HUES6 (cell line): ENCODE results near the gene HCN2.

Experiments
- H3K27ac ChIP-seq: 2 replicates; pipeline ENCODE4 v1.7.0; 2013; ENCODE audit warnings: low read depth, mild to moderate bottlenecking, low read length, inconsistent platforms
- H3K27me3 ChIP-seq: 2 replicates; pipeline ENCODE4 v1.6.1; 2013; ENCODE audit warnings: low read length; ENCODE audit not compliant: control insufficient read depth, insufficient read depth
- H3K36me3 ChIP-seq: 2 replicates; pipeline ENCODE4 v1.6.1; 2013; ENCODE audit warnings: low read length; ENCODE audit not compliant: control insufficient read depth, insufficient read depth
- H3K4me1 ChIP-seq: 2 replicates; pipeline ENCODE4 v1.6.1; 2013; ENCODE audit warnings: low read length; ENCODE audit not compliant: control insufficient read depth, insufficient read depth
- H3K4me3 ChIP-seq: 2 replicates; pipeline ENCODE4 v1.5.1; 2013; ENCODE audit warnings: low read depth, low read length
- H3K9ac ChIP-seq: one replicate; pipeline ENCODE4 v1.6.1; 2013; ENCODE audit warnings: mild to moderate bottlenecking, low read length
- H3K9me3 ChIP-seq: 2 replicates; pipeline ENCODE4 v1.6.1; 2013; ENCODE audit warnings: low read depth, low read length; ENCODE audit not compliant: control insufficient read depth, insufficient read depth

The HCN2 gene

GRCh38 chr19:572140-572742 is 17.4 kb upstream of the HCN2 start, which contains the start of gene BSG:
Gene BSG, plus strand, starts transcription at chr19:572596. Its CDS starts 39 bp downstream, at chr19:572635.
- H3K4me1 ChIP-seq, result peaks cover 21% of the 10 kb centered on the region
- H3K27me3 ChIP-seq, result no peaks in the 10 kb centered on the region

GRCh38 chr19:572743-573518 is 16.8 kb upstream of the HCN2 start:
- Histone ChIP-seq H3K27me3 (no peaks in the 10 kb centered on the region), H3K9me3 (peaks cover 4% of the 10 kb centered on the region; the same call in 1 of the 2 replicates), H3K4me3 (peak overlapping the region; percentile 100), H3K9ac (peak overlapping the region; percentile 91), H3K36me3 (peaks cover 17% of the 10 kb centered on the region), H3K27ac (peak overlapping the region; percentile 96), H3K4me1 (peaks cover 21% of the 10 kb centered on the region)

More at GRCh38 chr19:572140-572742, 17.4 kb upstream of the HCN2 start, which contains the start of gene BSG:
- H3K36me3 ChIP-seq, result peaks cover 10% of the 10 kb centered on the region
- peaks cover 4% of the 10 kb centered on the region; the same call in 1 of the 2 replicates for H3K9me3 ChIP-seq
- peak within 1 kb of the TSS; percentile 100 for H3K4me3 ChIP-seq
- H3K27ac ChIP-seq, result peak within 1 kb of the TSS; percentile 96
- H3K9ac ChIP-seq, result peak within 1 kb of the TSS; percentile 91

GRCh38 chr19:573519-573825 is 16.2 kb upstream of the HCN2 start:
- peak overlapping the region; percentile 96 for H3K27ac ChIP-seq
- peaks cover 22% of the 10 kb centered on the region for H3K36me3 ChIP-seq
- H3K4me3 ChIP-seq, result peak overlapping the region; percentile 100
- no peaks in the 10 kb centered on the region for H3K27me3 ChIP-seq
- peaks cover 21% of the 10 kb centered on the region for H3K4me1 ChIP-seq
- peaks cover 4% of the 10 kb centered on the region; the same call in 1 of the 2 replicates for H3K9me3 ChIP-seq
- H3K9ac ChIP-seq, result peak overlapping the region; percentile 91

- no peaks in the 10 kb centered on the region for H3K27me3 ChIP-seq
- peak overlapping the region; percentile 54 for H3K9ac ChIP-seq
- peak overlapping the region; percentile 46; the same call in 1 of the 2 replicates for H3K27ac ChIP-seq
- peak overlapping the region; percentile 56 for H3K4me3 ChIP-seq
- peaks cover under 1% of the 10 kb centered on the region; the same call in 1 of the 2 replicates for H3K9me3 ChIP-seq
- peaks cover 21% of the 10 kb centered on the region for H3K4me1 ChIP-seq
- peaks cover 33% of the 10 kb centered on the region for H3K36me3 ChIP-seq
These were observed 14.8 kb upstream of the HCN2 start for GRCh38 chr19:574658-575526.

- Histone ChIP-seq H3K4me3 (peak overlapping the region; percentile 56; the same call in 1 of the 2 replicates), H3K36me3 (peaks cover 40% of the 10 kb centered on the region)
These were observed 13.9 kb upstream of the HCN2 start for GRCh38 chr19:575527-576506.

GRCh38 chr19:576768-577438 is 12.8 kb upstream of the HCN2 start:
- Histone ChIP-seq H3K4me1 (peaks cover 21% of the 10 kb centered on the region), H3K9me3 (no peaks in the 10 kb centered on the region), H3K27me3 (no peaks in the 10 kb centered on the region), H3K27ac (no peak overlapping the region), H3K4me3 (no peak overlapping the region), H3K36me3 (peaks cover 49% of the 10 kb centered on the region), H3K9ac (no peak overlapping the region)

More at GRCh38 chr19:575527-576506, 13.9 kb upstream of the HCN2 start:
- no peaks in the 10 kb centered on the region for H3K27me3 ChIP-seq
- H3K4me1 ChIP-seq, result peaks cover 21% of the 10 kb centered on the region
- no peak overlapping the region for H3K9ac ChIP-seq
- no peak overlapping the region for H3K27ac ChIP-seq
- no peaks in the 10 kb centered on the region for H3K9me3 ChIP-seq

- Histone ChIP-seq H3K9ac (no peak overlapping the region), H3K9me3 (no peaks in the 10 kb centered on the region), H3K27ac (no peak overlapping the region), H3K4me1 (peaks cover 21% of the 10 kb centered on the region), H3K27me3 (no peaks in the 10 kb centered on the region), H3K4me3 (no peak overlapping the region), H3K36me3 (peaks cover 53% of the 10 kb centered on the region)
These were observed 12.0 kb upstream of the HCN2 start for GRCh38 chr19:577439-578392.

- no peaks in the 10 kb centered on the region for H3K27me3 ChIP-seq
- H3K9ac ChIP-seq, result no peak overlapping the region
- H3K4me1 ChIP-seq, result peaks cover 21% of the 10 kb centered on the region
- H3K9me3 ChIP-seq, result no peaks in the 10 kb centered on the region
- no peak overlapping the region for H3K4me3 ChIP-seq
- H3K36me3 ChIP-seq, result peaks cover 58% of the 10 kb centered on the region
- H3K27ac ChIP-seq, result no peak overlapping the region
These were observed 10.4 kb upstream of the HCN2 start for GRCh38 chr19:579111-579841.

GRCh38 chr19:579842-580155 is 9.9 kb upstream of the HCN2 start:
- H3K36me3 ChIP-seq, result peaks cover 58% of the 10 kb centered on the region
- no peaks in the 10 kb centered on the region for H3K9me3 ChIP-seq
- peaks cover 17% of the 10 kb centered on the region for H3K4me1 ChIP-seq
- no peak overlapping the region for H3K4me3 ChIP-seq
- no peak overlapping the region for H3K27ac ChIP-seq
- H3K27me3 ChIP-seq, result no peaks in the 10 kb centered on the region
- H3K9ac ChIP-seq, result no peak overlapping the region
